SK-N-SH treated with all-trans-retinoic acid at 6 μM for 48 hours (cell line): Measurements from ENCODE around the gene KRTAP10-1.
"Not testable (repeated sequence)": the region's sequence is repeated elsewhere in the genome, so short reads cannot be mapped to it uniquely, and the experiment has no call there.

Source experiments
- ARNTL ChIP-seq: fragments of 450-650 bp; formaldehyde crosslinking; IDR thresholded peaks from 2 replicates; pipeline ENCODE4 v1.5.0; 2020; ENCODE audit warnings: low read depth, mild to moderate bottlenecking, moderate library complexity, borderline replicate concordance
- CREB5 ChIP-seq: fragments of 250-450 bp; sonication (Bioruptor Pico); IDR thresholded peaks from 2 replicates; pipeline ENCODE4 v1.5.1; 2020; ENCODE audit warnings: low read depth, mild to moderate bottlenecking, moderate library complexity
- CSRNP3 ChIP-seq: fragments of 250-450 bp; sonication (Bioruptor Pico); IDR thresholded peaks from 2 replicates; pipeline ENCODE4 v1.5.1; 2021; ENCODE audit warnings: mild to moderate bottlenecking, moderate library complexity
- PPARA ChIP-seq: fragments of 250-450 bp; sonication (Bioruptor Pico); IDR thresholded peaks from 2 replicates; pipeline ENCODE4 v1.5.0; 2020; ENCODE audit warnings: mild to moderate bottlenecking, borderline replicate concordance
- RARB ChIP-seq: fragments of 250-450 bp; sonication (Bioruptor Pico); IDR thresholded peaks from 2 replicates; pipeline ENCODE4 v1.8.0; 2021; ENCODE audit warnings: mild to moderate bottlenecking, moderate library complexity
- ZC3H10 ChIP-seq: fragments of 250-450 bp; sonication (Bioruptor Pico); IDR thresholded peaks from 2 replicates; pipeline ENCODE4 v1.5.1; 2021; ENCODE audit warnings: mild to moderate bottlenecking, moderate library complexity
- ZFP30 ChIP-seq: fragments of 450-650 bp; formaldehyde crosslinking; IDR thresholded peaks from 2 replicates; pipeline ENCODE4 v1.5.0; 2022; ENCODE audit warnings: mild to moderate bottlenecking, moderate library complexity

GRCh38 chr21:44580231-44580821 lies 40.3 kb upstream of the KRTAP10-1 start, which contains the start of gene KRTAP10-5:
- TF ChIP-seq PPARA (CRISPR knock-in tag); CREB5; RARB (CRISPR knock-in tag); ZC3H10 (CRISPR knock-in tag); CSRNP3 (CRISPR knock-in tag); ZFP30 (CRISPR knock-in tag); ARNTL (CRISPR knock-in tag): not testable (repeated sequence)
